H1 (cell line): ENCODE data around the gene SMC3. TPM values are rescaled to one million over a fixed set of nuclear protein-coding genes. Genes with fewer than 3 reads are reported as not detected.

ENCODE experiments used
- CTCF ChIA-PET: fragments of 300-600 bp; sonication (Branson Sonifier 250); formaldehyde crosslinking; loops from one replicate; lab custom pipeline; 2021; ENCODE audit not compliant: partially characterized antibody; lab: Charles Lee
- POLR2A ChIA-PET: fragments of 300-600 bp; sonication (Branson Sonifier 250); formaldehyde crosslinking; loops from one replicate; lab custom pipeline; 2021; ENCODE audit warnings: inconsistent platforms; ENCODE audit not compliant: partially characterized antibody; lab: Charles Lee
- DNase-seq, 2 experiments: peaks; one replicate each; pipeline versions ENCODE4 v3.0.0 to v3.0.0-alpha.2; 2010 to 2022; ENCODE audit warnings: low spot score in 2 of 2, low read depth in 1 of 2, mixed read lengths in 1 of 2
- FAIRE-seq: peaks from 2 replicates; lab custom pipeline; 2011; peaks lifted over from hg19 to GRCh38; lab: Jason Lieb, UNC
- H2AFZ ChIP-seq: 2 replicates; pipeline ENCODE4 v1.8.1; 2012; ENCODE audit warnings: low read length, inconsistent platforms
- H2AK5ac ChIP-seq: 2 replicates; pipeline ENCODE4 v1.6.1; 2013; ENCODE audit warnings: low read depth, low read length
- H2BK120ac ChIP-seq: replicated peaks from 2 replicates; pipeline ENCODE3; 2013; ENCODE audit warnings: low read depth, low read length, inconsistent platforms
- H2BK12ac ChIP-seq: 2 replicates; pipeline ENCODE4 v1.6.1; 2013; ENCODE audit warnings: low read depth, low read length
- H2BK15ac ChIP-seq: 2 replicates; pipeline ENCODE4 v1.6.1; 2013; ENCODE audit warnings: low read length
- H2BK20ac ChIP-seq: 2 replicates; pipeline ENCODE4 v1.6.1; 2013; ENCODE audit warnings: low read length
- H2BK5ac ChIP-seq: 2 replicates; pipeline ENCODE4 v1.6.1; 2013; ENCODE audit warnings: low read depth, low read length
- H3K14ac ChIP-seq: 2 replicates; pipeline ENCODE4 v1.6.1; 2013; ENCODE audit warnings: inconsistent platforms; ENCODE audit not compliant: insufficient read length
- H3K18ac ChIP-seq: 2 replicates; pipeline ENCODE4 v1.6.1; 2013; ENCODE audit warnings: low read length; ENCODE audit errors: extremely low read depth
- H3K23ac ChIP-seq: 2 replicates; pipeline ENCODE4 v1.6.1; 2013; ENCODE audit warnings: inconsistent platforms; ENCODE audit not compliant: insufficient read length
- H3K23me2 ChIP-seq: 2 replicates; pipeline ENCODE4 v1.6.1; 2013; ENCODE audit warnings: low read depth, low read length
- H3K27ac ChIP-seq: 2 replicates; pipeline ENCODE4 v1.6.1; 2011; ENCODE audit warnings: low read depth, low read length, inconsistent platforms
- H3K27me3 ChIP-seq, 4 experiments: replicated peaks in 1 of 4; 1 replicate in 1 of 4; 2 replicates in 3 of 4; pipeline versions ENCODE4 v1.6.1 to v1.8.1; 2011 to 2013; ENCODE audit warnings: low read length in 3 of 4, mild to moderate bottlenecking in 3 of 4, inconsistent platforms in 2 of 4, mixed read lengths in 2 of 4, moderate library complexity in 1 of 4; ENCODE audit not compliant: control insufficient read depth in 3 of 4, insufficient read depth in 3 of 4; ENCODE audit errors: extremely low read depth in 1 of 4
- H3K36me3 ChIP-seq, 4 experiments: 2 replicates each; pipeline versions ENCODE4 v1.6.1 to v1.8.1; 2011 to 2013; ENCODE audit warnings: mild to moderate bottlenecking in 4 of 4, low read length in 3 of 4, moderate library complexity in 2 of 4, control low read depth in 1 of 4, inconsistent platforms in 1 of 4; ENCODE audit not compliant: insufficient read depth in 4 of 4, control insufficient read depth in 2 of 4
- H3K4ac ChIP-seq: replicated peaks from 2 replicates; pipeline ENCODE3; 2013; ENCODE audit warnings: low read length, low read depth, mixed read lengths, inconsistent platforms; ENCODE audit not compliant: insufficient read length
- H3K4me1 ChIP-seq, 4 experiments: replicated peaks in 1 of 4; 1 replicate in 1 of 4; 2 replicates in 3 of 4; pipeline versions ENCODE4 v1.6.1 to v1.8.1; 2011 to 2013; ENCODE audit warnings: low read length in 3 of 4, inconsistent platforms in 2 of 4, mixed read lengths in 1 of 4; ENCODE audit not compliant: insufficient read depth in 4 of 4, control insufficient read depth in 3 of 4
- H3K4me2 ChIP-seq, 2 experiments: 2 replicates each; pipeline versions ENCODE4 v1.6.1 to v1.8.1; 2011 to 2013; ENCODE audit warnings: low read depth in 2 of 2, low read length in 2 of 2, control low read depth in 1 of 2, inconsistent platforms in 1 of 2, mild to moderate bottlenecking in 1 of 2; ENCODE audit not compliant: insufficient read depth in 1 of 2
- H3K4me3 ChIP-seq, 4 experiments: fragments of 200-600, 300-600 bp in 1 of 4; sonication (generic), shearing (Covaris generic), sonication (Bioruptor Twin) in 1 of 4; 2 replicates each; pipeline versions ENCODE4 v1.5.1 to v1.8.1; 2011 to 2016; ENCODE audit warnings: low read length in 4 of 4, low read depth in 3 of 4, control low read depth in 2 of 4, inconsistent platforms in 2 of 4, mild to moderate bottlenecking in 2 of 4, mixed read lengths in 1 of 4, moderate library complexity in 1 of 4; ENCODE audit not compliant: insufficient read depth in 2 of 4; ENCODE audit errors: extremely low read depth in 1 of 4
- H3K56ac ChIP-seq: replicated peaks from 2 replicates; pipeline ENCODE3; 2013; ENCODE audit warnings: low read depth, mild to moderate bottlenecking, mixed read lengths, low read length, inconsistent platforms; ENCODE audit not compliant: insufficient read length
- H3K79me1 ChIP-seq: 2 replicates; pipeline ENCODE4 v1.6.1; 2013; ENCODE audit warnings: low read depth, low read length, control low read depth
- H3K79me2 ChIP-seq, 2 experiments: 2 replicates each; pipeline versions ENCODE4 v1.6.1 to v1.8.1; 2012 to 2013; ENCODE audit warnings: low read length in 2 of 2, mild to moderate bottlenecking in 2 of 2, inconsistent platforms in 1 of 2; ENCODE audit not compliant: insufficient read depth in 2 of 2, control insufficient read depth in 1 of 2
- H3K9ac ChIP-seq, 4 experiments: replicated peaks in 1 of 4; 1 replicate in 1 of 4; 2 replicates in 3 of 4; pipeline versions ENCODE4 v1.6.1 to v1.8.1; 2011 to 2013; ENCODE audit warnings: low read depth in 3 of 4, low read length in 3 of 4, control low read depth in 2 of 4, mild to moderate bottlenecking in 2 of 4, moderate library complexity in 2 of 4, inconsistent platforms in 1 of 4; ENCODE audit errors: extremely low read depth in 1 of 4
- H3K9me3 ChIP-seq, 2 experiments: 2 replicates each; pipeline versions ENCODE4 v1.6.1 to v1.8.1; 2012 to 2013; ENCODE audit warnings: mild to moderate bottlenecking in 2 of 2, moderate library complexity in 2 of 2, control low read depth in 1 of 2, inconsistent platforms in 1 of 2, low read depth in 1 of 2, low read length in 1 of 2, mixed read lengths in 1 of 2; ENCODE audit not compliant: insufficient read depth in 2 of 2
- H4K20me1 ChIP-seq, 2 experiments: replicated peaks in 1 of 2; 2 replicates each; pipeline versions ENCODE3 to v1.8.1; 2011 to 2013; ENCODE audit warnings: inconsistent platforms in 2 of 2, low read length in 2 of 2, mild to moderate bottlenecking in 1 of 2; ENCODE audit not compliant: insufficient read depth in 2 of 2, control insufficient read depth in 1 of 2
- H4K5ac ChIP-seq: 2 replicates; pipeline ENCODE4 v1.6.1; 2013; ENCODE audit warnings: low read length, low read depth, mixed read lengths, inconsistent platforms; ENCODE audit not compliant: insufficient read length
- H4K8ac ChIP-seq: 2 replicates; pipeline ENCODE4 v1.8.0; 2013; ENCODE audit warnings: mild to moderate bottlenecking, moderate library complexity, low read length, inconsistent platforms; ENCODE audit not compliant: insufficient read depth; ENCODE audit errors: extremely low read depth
- H4K91ac ChIP-seq: replicated peaks from 2 replicates; pipeline ENCODE3; 2013; ENCODE audit warnings: low read length, mixed read lengths, inconsistent platforms; ENCODE audit not compliant: insufficient read length
- BACH1 ChIP-seq: IDR thresholded peaks from 2 replicates; pipeline ENCODE4 v1.6.1; 2012; ENCODE audit warnings: low read length, improper control_type of control experiment
- BCL11A ChIP-seq, 2 experiments: IDR thresholded peaks; one replicate each; pipeline ENCODE4 v1.6.1; 2011; ENCODE audit warnings: low read depth in 2 of 2, low read length in 2 of 2, mild to moderate bottlenecking in 2 of 2
- EP300 ChIP-seq, 2 experiments: IDR thresholded peaks; 1 replicate in 1 of 2; 2 replicates in 1 of 2; pipeline ENCODE4 v1.6.1; 2011 to 2012; ENCODE audit warnings: low read depth in 2 of 2, low read length in 2 of 2, mild to moderate bottlenecking in 2 of 2, borderline replicate concordance in 1 of 2, inconsistent platforms in 1 of 2, moderate library complexity in 1 of 2
- PHF8 ChIP-seq: fragments of 200-600 bp; sonication (generic); conservative IDR thresholded peaks from 2 replicates; pipeline ENCODE4 v1.7.1; 2012; ENCODE audit warnings: low read depth, mild to moderate bottlenecking, inconsistent platforms, low read length, moderate library complexity
- POLR2AphosphoS5 ChIP-seq: IDR thresholded peaks from 2 replicates; pipeline ENCODE4 v1.6.1; 2011; ENCODE audit warnings: low read depth, low read length
- SIN3A ChIP-seq, 2 experiments: IDR thresholded peaks in 1 of 2; conservative IDR thresholded peaks in 1 of 2; 2 replicates each; pipeline ENCODE4 v1.6.1; 2011 to 2012; ENCODE audit warnings: low read length in 2 of 2, improper control_type of control experiment in 1 of 2, low read depth in 1 of 2, mild to moderate bottlenecking in 1 of 2
- SP1 ChIP-seq: IDR thresholded peaks from 2 replicates; pipeline ENCODE4 v1.6.1; 2011; ENCODE audit warnings: low read depth, low read length
- SRF ChIP-seq: IDR thresholded peaks from 2 replicates; pipeline ENCODE4 v1.6.1; 2011; ENCODE audit warnings: mild to moderate bottlenecking, low read depth, low read length, moderate library complexity
- TCF12 ChIP-seq: IDR thresholded peaks from 2 replicates; pipeline ENCODE4 v1.6.1; 2011; ENCODE audit warnings: low read depth, mild to moderate bottlenecking, low read length
- WGBS, 2 experiments: shearing (Covaris generic) in 1 of 2; methylation state at CpG; one replicate each; pipeline versions ENCODE4 v1.1.6 to v1.1.7; 2013 to 2015; ENCODE audit warnings: low lambda C conversion rate in 2 of 2, mixed read lengths in 2 of 2, inconsistent platforms in 1 of 2, low coverage in 1 of 2, missing lambda C conversion rate in 1 of 2; ENCODE audit not compliant: insufficient replicate concordance in 2 of 2, insufficient coverage in 1 of 2, insufficient read length in 1 of 2; ENCODE audit errors: extremely low coverage in 1 of 2, missing lambda C conversion rate in 1 of 2; 5-methylcytosine and 5-hydroxymethylcytosine counted together
- polyA plus RNA-seq, 7 experiments: library from polyadenylated mRNA; depleted of rRNA in 3 of 7; stranded (reverse) in 5 of 7; unstranded in 2 of 7; fragments of >200 nt in 5 of 7; fragments of 200-250 nt in 2 of 7; gene quantifications; 1 replicate in 5 of 7; 2 replicates in 1 of 7; 4 replicates in 1 of 7; pipeline versions ENCODE4 v1.2.1 to v1.2.3, GENCODE V29; 2011 to 2013; ENCODE audit warnings: missing spikeins in 2 of 7, mixed read lengths in 2 of 7
- total RNA-seq: library from RNA; stranded (reverse); fragmentation: NEBNext Ultra II Directional; extraction: Animal tissue kit (Norgen Biotek cat#: 25700); gene quantifications from 2 replicates; pipeline ENCODE4 v1.2.1, GENCODE V29; 2021

SMC3 gene
- total and polyA plus RNA-seq, 2 of the 8 experiments (the other 6 are each of a cell fraction or from before 2014, with no cell fraction given): 12.7 to 93.4 TPM

DNA sequence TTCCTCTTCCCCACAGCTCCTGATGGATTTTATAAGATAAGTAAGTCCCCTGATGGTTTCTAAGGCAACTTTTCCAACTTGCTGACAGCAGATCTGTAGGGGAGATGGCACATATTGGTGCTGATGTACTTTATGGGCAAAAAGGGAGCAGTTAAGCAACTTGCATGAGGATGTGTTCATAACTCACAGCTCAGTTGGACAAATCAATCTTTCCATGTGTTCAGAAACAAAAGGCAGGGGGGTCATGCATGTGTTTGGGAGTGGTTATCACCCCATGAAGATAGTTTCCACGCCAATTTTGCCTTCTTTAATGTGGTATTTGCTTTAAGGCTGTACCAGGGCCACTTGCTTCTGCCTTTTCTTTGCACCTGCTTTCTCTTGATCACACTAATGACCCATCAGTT lies 82.8 kb downstream of the SMC3 start:
- Histone ChIP-seq H2BK15ac (no peak overlapping the region), H2BK120ac (no peak overlapping the region), H3K4me2 (no peak overlapping the region), H2AFZ (no peak overlapping the region; the same call in 1 of the 2 replicates), H3K9ac (no peak overlapping the region), H2BK20ac (no peak overlapping the region), H2BK5ac (no peak overlapping the region), H3K27me3 (peaks cover 2 to 11% (median 7%) of the 10 kb centered on the region in 4 experiments), H3K4me3 (no peak overlapping the region), H4K8ac (no peak overlapping the region), H3K4me1 (peaks cover 0 to 9% (median 3%) of the 10 kb centered on the region in 4 experiments; a peak in 2 of 7 replicates), H3K14ac (no peak overlapping the region), H3K23ac (no peak overlapping the region), H3K79me1 (no peaks in the 10 kb centered on the region), H3K23me2 (no peaks in the 10 kb centered on the region), H3K18ac (no peak overlapping the region), H2BK12ac (no peak overlapping the region), H4K20me1 (no peaks in the 10 kb centered on the region), H4K5ac (no peak overlapping the region), H3K79me2 (no peaks in the 10 kb centered on the region), H3K36me3 (no peaks in the 10 kb centered on the region), H3K27ac (no peak overlapping the region), H3K9me3 (no peaks in the 10 kb centered on the region), H3K56ac (no peak overlapping the region), H4K91ac (no peak overlapping the region), H2AK5ac (no peak overlapping the region), H3K4ac (no peak overlapping the region)
- ChIA-PET POLR2A (no interaction called here), CTCF (interaction anchor here (0.8 to 1.7 kb wide), 5 partner anchors 12 to 471 kb away, joined by 3 to 6 read pairs (median 5); no protein-coding TSS in a partner anchor)
- no peak for TF ChIP-seq SP1
- TF ChIP-seq SIN3A (conservative IDR thresholded peaks at IDR 0.05 in 1 of 2, IDR thresholded peaks at IDR 0.05 in 1 of 2; ENCODE audit: low read depth in 1 of 2, low read length in 2 of 2): no peak
- no peak for TF ChIP-seq EP300 (IDR thresholded peaks at IDR 0.05; ENCODE audit: borderline replicate concordance in 1 of 2, low read depth in 2 of 2, low read length in 2 of 2)
- no peak for TF ChIP-seq BCL11A (IDR thresholded peaks at IDR 0.05; ENCODE audit: low read depth in 2 of 2, low read length in 2 of 2)
- TF ChIP-seq TCF12: no peak
- no peak for TF ChIP-seq POLR2AphosphoS5
- TF ChIP-seq SRF: no peak
- no peak for TF ChIP-seq BACH1
- no peak for TF ChIP-seq PHF8
- 75% methylated on average over 1 of the region's 1 CpG; no CpG with 5 or more reads in 1 of the 2 experiments for WGBS, 2 experiments
- DNase-seq (no peak), FAIRE-seq (no peak)
